Neural progenitor cell (in vitro differentiated cells): ENCODE results near the gene CERT1.

Experiments
- EZH2 ChIP-seq: fragments of 200-600 bp; sonication (generic); IDR thresholded peaks from 2 replicates; pipeline ENCODE4 v1.6.1; 2017; ENCODE audit warnings: antibody characterized with exemption, mild to moderate bottlenecking, moderate library complexity
- EZH2phosphoT487 ChIP-seq: fragments of 200-600 bp; sonication (generic); IDR thresholded peaks from 2 replicates; pipeline ENCODE4 v1.6.1; 2017; ENCODE audit warnings: antibody characterized with exemption
- TF ChIP-seq, protein P1 (sequence below): fragments of 200-600 bp; sonication (generic); IDR thresholded peaks from 2 replicates; pipeline ENCODE4 v1.5.1; 2017; ENCODE audit warnings: antibody characterized with exemption, mild to moderate bottlenecking

DNA sequence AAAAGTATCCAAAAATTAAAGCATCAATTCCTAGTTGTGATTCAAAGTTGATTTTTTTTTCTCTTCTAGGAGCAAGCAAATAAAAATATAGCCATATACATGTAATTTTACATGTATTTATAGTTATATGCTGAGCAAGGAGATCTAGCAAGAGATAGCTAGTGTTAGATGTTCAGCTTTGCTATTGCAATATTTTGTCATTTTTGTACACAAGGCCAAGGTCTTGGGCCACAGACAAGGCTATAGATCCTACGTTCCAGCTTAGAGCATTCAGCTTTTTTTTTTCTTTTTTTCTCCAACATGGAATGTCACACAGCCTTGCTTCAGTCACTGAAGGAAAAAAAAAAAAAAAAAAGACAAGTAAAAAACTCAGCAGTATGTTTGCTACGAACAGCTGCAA is 137.6 kb downstream of the CERT1 start:
- TF ChIP-seq, protein P1, sequence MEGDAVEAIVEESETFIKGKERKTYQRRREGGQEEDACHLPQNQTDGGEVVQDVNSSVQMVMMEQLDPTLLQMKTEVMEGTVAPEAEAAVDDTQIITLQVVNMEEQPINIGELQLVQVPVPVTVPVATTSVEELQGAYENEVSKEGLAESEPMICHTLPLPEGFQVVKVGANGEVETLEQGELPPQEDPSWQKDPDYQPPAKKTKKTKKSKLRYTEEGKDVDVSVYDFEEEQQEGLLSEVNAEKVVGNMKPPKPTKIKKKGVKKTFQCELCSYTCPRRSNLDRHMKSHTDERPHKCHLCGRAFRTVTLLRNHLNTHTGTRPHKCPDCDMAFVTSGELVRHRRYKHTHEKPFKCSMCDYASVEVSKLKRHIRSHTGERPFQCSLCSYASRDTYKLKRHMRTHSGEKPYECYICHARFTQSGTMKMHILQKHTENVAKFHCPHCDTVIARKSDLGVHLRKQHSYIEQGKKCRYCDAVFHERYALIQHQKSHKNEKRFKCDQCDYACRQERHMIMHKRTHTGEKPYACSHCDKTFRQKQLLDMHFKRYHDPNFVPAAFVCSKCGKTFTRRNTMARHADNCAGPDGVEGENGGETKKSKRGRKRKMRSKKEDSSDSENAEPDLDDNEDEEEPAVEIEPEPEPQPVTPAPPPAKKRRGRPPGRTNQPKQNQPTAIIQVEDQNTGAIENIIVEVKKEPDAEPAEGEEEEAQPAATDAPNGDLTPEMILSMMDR: no peak
- TF ChIP-seq EZH2 (no peak), EZH2phosphoT487 (no peak)
